ENCODE measurements around the gene PDCD4. TPM values are rescaled to one million over a fixed set of nuclear protein-coding genes. Genes with fewer than 3 reads are reported as not detected.

The PDCD4 gene
- polyA plus RNA-seq, 4 donors, result 226 to 277 (median 246) TPM

GRCh38 chr10:110841767-110842267 is 29.9 kb upstream of the PDCD4 start:
- DNase-seq (ENCODE audit: low read depth in 4 of 4, low spot score in 3 of 4), result no peak

GRCh38 chr10:110842326-110842904 is 29.3 kb upstream of the PDCD4 start:
- no peak for DNase-seq (ENCODE audit: low read depth in 4 of 4, low spot score in 3 of 4)

GRCh38 chr10:110843031-110843430 is 28.7 kb upstream of the PDCD4 start:
- no peak for DNase-seq (ENCODE audit: low read depth in 4 of 4, low spot score in 3 of 4)

- no peak for DNase-seq (ENCODE audit: low read depth in 4 of 4, low spot score in 3 of 4)
Measured at GRCh38 chr10:110843796-110844616, 27.7 kb upstream of the PDCD4 start.

- no peak for DNase-seq (ENCODE audit: low read depth in 4 of 4, low spot score in 3 of 4)
Measured at GRCh38 chr10:110844617-110844881, 27.2 kb upstream of the PDCD4 start.

GRCh38 chr10:110845192-110845755 is 26.5 kb upstream of the PDCD4 start:
- no peak for DNase-seq (ENCODE audit: low read depth in 4 of 4, low spot score in 3 of 4)

GRCh38 chr10:110845756-110846620 is 25.7 kb upstream of the PDCD4 start:
- DNase-seq (ENCODE audit: low read depth in 4 of 4, low spot score in 3 of 4), result no peak

- DNase-seq (ENCODE audit: low read depth in 4 of 4, low spot score in 3 of 4), result no peak
Measured at GRCh38 chr10:110847374-110847773, 24.4 kb upstream of the PDCD4 start.

GRCh38 chr10:110848106-110848505 is 23.6 kb upstream of the PDCD4 start:
- no peak for DNase-seq (ENCODE audit: low read depth in 4 of 4, low spot score in 3 of 4)

- no peak for DNase-seq (ENCODE audit: low read depth in 4 of 4, low spot score in 3 of 4)
Measured at GRCh38 chr10:110850099-110850498, 21.6 kb upstream of the PDCD4 start.

- no peak for DNase-seq (ENCODE audit: low read depth in 4 of 4, low spot score in 3 of 4)
Measured at GRCh38 chr10:110851020-110851612, 20.6 kb upstream of the PDCD4 start.

GRCh38 chr10:110852255-110852896 is 19.4 kb upstream of the PDCD4 start:
- DNase-seq (ENCODE audit: low read depth in 4 of 4, low spot score in 3 of 4), result no peak

GRCh38 chr10:110852947-110853346 is 18.8 kb upstream of the PDCD4 start:
- DNase-seq (ENCODE audit: low read depth in 4 of 4, low spot score in 3 of 4), result no peak

- no peak for DNase-seq (ENCODE audit: low read depth in 4 of 4, low spot score in 3 of 4)
Measured at GRCh38 chr10:110853921-110854605, 17.7 kb upstream of the PDCD4 start.

- no peak for DNase-seq (ENCODE audit: low read depth in 4 of 4, low spot score in 3 of 4)
Measured at GRCh38 chr10:110857265-110858171, 14.2 kb upstream of the PDCD4 start.

- no peak for DNase-seq (ENCODE audit: low read depth in 4 of 4, low spot score in 3 of 4)
Measured at GRCh38 chr10:110858297-110858934, 13.3 kb upstream of the PDCD4 start.

- DNase-seq (ENCODE audit: low read depth in 4 of 4, low spot score in 3 of 4), result no peak
Measured at GRCh38 chr10:110859206-110859972, 12.3 kb upstream of the PDCD4 start.

All from left renal pelvis (tissue), 4 donors.